Upper lobe of right lung (tissue), 1 donor: Measurements from ENCODE around the gene AIG1. TPM values are rescaled to one million over a fixed set of nuclear protein-coding genes. Genes with fewer than 3 reads are reported as not detected.

Experiments used
- ATAC-seq: fragments of 200-7000 bp; cut with Tn5 transposase; one replicate; pipeline ENCODE4 v1.9.1; 2020; ENCODE audit warnings: mild to moderate bottlenecking, moderate library complexity
- DNase-seq: peaks from one replicate; pipeline ENCODE4 v3.0.0-alpha.2; 2020
- H3K27ac ChIP-seq: fragments of 200-600 bp; one replicate; pipeline ENCODE4 v1.8.0; 2022
- H3K27me3 ChIP-seq: fragments of 200-600 bp; one replicate; pipeline ENCODE4 v1.8.0; 2022; ENCODE audit warnings: mild to moderate bottlenecking
- H3K36me3 ChIP-seq: fragments of 200-600 bp; one replicate; pipeline ENCODE4 v1.8.0; 2022
- H3K4me1 ChIP-seq: fragments of 200-600 bp; one replicate; pipeline ENCODE4 v1.8.0; 2022
- H3K4me3 ChIP-seq: fragments of 200-600 bp; one replicate; pipeline ENCODE4 v1.8.0; 2022; ENCODE audit warnings: mild to moderate bottlenecking
- H3K9me3 ChIP-seq: fragments of 200-600 bp; one replicate; pipeline ENCODE4 v1.8.0; 2022
- CTCF ChIP-seq: fragments of 200-600 bp; IDR thresholded peaks from one replicate; pipeline ENCODE4 v1.8.0; 2022; ENCODE audit warnings: antibody characterized with exemption
- intact Hi-C: fragments of 100-400 bp; cut with DNase I; formaldehyde crosslinking; loops from one replicate; pipeline ENCODE4 v1.11.0; 2022
- total RNA-seq: library from RNA; stranded (reverse); fragmentation: NEBNext Ultra II Directional; extraction: Animal tissue kit (Norgen Biotek cat#: 25700); gene quantifications from one replicate; pipeline ENCODE4 v1.2.1, GENCODE V29; 2021
- donor health status: DM: no; HTN: yes; CAD: no; lungs with severe emphysema.

AIG1 gene
- total RNA-seq, 1 donor from 2014 or later, result 26.8 TPM

- ATAC-seq (peak; percentile 86), DNase-seq (no peak)
- peak overlapping the region; percentile 39 for H3K27ac ChIP-seq
- H3K36me3 ChIP-seq, result no peaks in the 10 kb centered on the region
- H3K4me3 ChIP-seq, result no peak overlapping the region
- intact Hi-C loops, result no loop called here
- TF ChIP-seq CTCF, result no peak
- peaks cover 5% of the 10 kb centered on the region for H3K4me1 ChIP-seq
- H3K27me3 ChIP-seq, result no peaks in the 10 kb centered on the region
- no peaks in the 10 kb centered on the region for H3K9me3 ChIP-seq
Measured at GRCh38 chr6:143098054-143098671, 37.5 kb downstream of the AIG1 start.

- TF ChIP-seq CTCF, result no peak
- no peak overlapping the region for H3K4me3 ChIP-seq
- intact Hi-C loops, result no loop called here
- no peak for ATAC-seq
- no peak overlapping the region for H3K27ac ChIP-seq
- no peaks in the 10 kb centered on the region for H3K9me3 ChIP-seq
- no peaks in the 10 kb centered on the region for H3K36me3 ChIP-seq
- H3K4me1 ChIP-seq, result peaks cover 5% of the 10 kb centered on the region
- no peaks in the 10 kb centered on the region for H3K27me3 ChIP-seq
- DNase-seq, result no peak
Measured at GRCh38 chr6:143099647-143100046, 39.0 kb downstream of the AIG1 start.

DNA sequence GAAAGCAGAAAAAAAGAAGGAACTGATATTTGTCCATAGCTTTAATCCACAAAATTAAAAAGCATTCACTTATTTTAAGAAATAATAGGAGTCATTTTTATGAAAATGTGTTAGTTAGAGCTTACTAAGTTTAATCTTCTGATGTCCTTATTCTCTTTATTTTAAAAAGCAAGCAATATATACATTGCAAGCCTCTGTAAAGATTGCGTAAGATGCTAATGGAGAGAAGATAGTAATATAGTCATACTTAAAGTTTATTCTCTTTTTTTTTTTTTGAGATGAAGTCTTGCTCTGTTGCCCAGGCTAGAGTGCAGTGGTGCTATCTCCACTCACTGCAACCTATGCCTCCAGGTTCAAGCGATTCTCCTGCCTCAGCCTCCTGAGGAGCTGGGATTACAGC is 39.7 kb downstream of the AIG1 start:
- Histone ChIP-seq H3K36me3 (no peaks in the 10 kb centered on the region), H3K27me3 (no peaks in the 10 kb centered on the region), H3K27ac (no peak overlapping the region), H3K9me3 (no peaks in the 10 kb centered on the region), H3K4me1 (peaks cover 5% of the 10 kb centered on the region), H3K4me3 (no peak overlapping the region)
- ATAC-seq (no peak), DNase-seq (no peak)
- intact Hi-C loops, result no loop called here
- TF ChIP-seq CTCF, result no peak

GRCh38 chr6:143103916-143104315 is 43.2 kb downstream of the AIG1 start:
- no peak overlapping the region for H3K27ac ChIP-seq
- intact Hi-C loops, result no loop called here
- H3K9me3 ChIP-seq, result no peaks in the 10 kb centered on the region
- no peak for TF ChIP-seq CTCF
- H3K27me3 ChIP-seq, result no peaks in the 10 kb centered on the region
- no peaks in the 10 kb centered on the region for H3K4me1 ChIP-seq
- ATAC-seq (no peak), DNase-seq (no peak)
- no peak overlapping the region for H3K4me3 ChIP-seq
- no peaks in the 10 kb centered on the region for H3K36me3 ChIP-seq

DNA sequence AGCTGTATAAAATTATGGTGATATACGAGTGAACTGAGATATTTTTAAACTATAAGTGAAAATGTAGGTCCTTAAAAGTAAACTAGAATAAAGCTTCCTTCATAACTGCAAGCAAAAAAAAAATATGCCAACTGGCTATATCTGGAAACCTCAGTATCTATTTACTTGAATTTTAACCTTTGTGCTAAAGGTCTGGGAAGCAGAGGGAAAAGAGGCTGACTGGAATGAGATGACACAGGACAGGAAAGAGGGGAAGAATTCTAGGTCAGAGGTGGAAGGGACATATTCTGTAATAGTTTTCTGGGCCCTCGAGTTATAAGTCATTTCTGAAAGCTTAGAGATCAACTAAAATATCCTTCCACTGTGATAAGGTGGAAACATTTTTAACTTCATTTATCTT is 46.8 kb downstream of the AIG1 start:
- no peak for ATAC-seq
- no peak overlapping the region for H3K27ac ChIP-seq
- H3K27me3 ChIP-seq, result no peaks in the 10 kb centered on the region
- H3K4me1 ChIP-seq, result no peaks in the 10 kb centered on the region
- TF ChIP-seq CTCF, result no peak
- no peaks in the 10 kb centered on the region for H3K9me3 ChIP-seq
- DNase-seq, result no peak
- no peaks in the 10 kb centered on the region for H3K36me3 ChIP-seq
- H3K4me3 ChIP-seq, result no peak overlapping the region
- intact Hi-C loops, result no loop called here
